Measurements from ENCODE around the gene CACNA1S.

The CACNA1S gene

DNA sequence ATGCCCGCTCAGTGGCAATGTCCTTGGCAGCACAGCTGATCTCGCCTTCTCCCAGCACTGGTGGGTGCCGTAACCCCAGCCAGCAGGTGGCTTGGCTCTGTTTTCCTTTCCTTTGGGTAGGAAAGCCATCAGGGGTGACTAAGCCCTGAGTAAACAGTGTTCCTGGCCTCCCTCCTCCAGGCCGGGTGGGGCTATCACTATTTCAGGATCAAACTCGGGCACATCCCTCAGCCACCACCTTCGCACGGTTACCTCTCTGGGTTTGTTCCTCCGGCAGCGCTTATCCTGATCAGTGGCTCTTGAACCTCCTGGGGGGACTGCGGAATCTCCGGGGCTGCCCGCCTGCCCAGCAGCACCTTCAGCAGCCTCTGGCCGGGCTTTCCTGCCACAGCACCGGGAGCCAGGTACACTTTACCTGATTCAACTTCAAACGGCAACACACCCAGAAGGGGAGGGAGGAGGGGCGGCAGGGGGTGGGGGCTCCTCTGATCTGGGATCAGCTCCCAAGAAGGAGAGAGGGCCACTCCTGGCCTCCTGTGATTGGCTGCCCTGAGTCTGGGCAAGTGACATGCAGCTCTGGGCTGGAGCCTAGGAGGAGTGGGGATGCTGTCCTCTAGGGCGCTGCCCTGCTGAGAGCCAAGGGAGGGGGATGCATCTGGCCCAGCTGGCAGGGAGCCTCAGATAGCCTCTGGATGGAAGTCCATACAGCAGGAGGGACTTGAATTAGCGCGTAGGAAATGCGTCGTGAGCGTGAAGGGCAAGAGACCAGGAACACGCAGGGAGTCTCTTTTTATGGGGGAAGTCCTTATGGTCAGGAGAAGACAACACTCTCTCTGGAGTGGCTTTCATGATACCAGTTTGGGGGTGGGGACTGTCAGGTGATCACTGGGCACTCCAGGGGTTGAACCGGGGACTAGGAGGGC is 14.9 kb upstream of the CACNA1S start, which contains the start of gene ASCL5:
Gene ASCL5 (minus strand): TSS at position 353 of the 923 bp plus-strand sequence. CDS start 11,812 bp downstream, outside the sequence.
- no peaks in the 10 kb centered on the region for H3K27me3 ChIP-seq (ENCODE audit: insufficient read depth, low read length)
- H3K9me3 ChIP-seq (ENCODE audit: low read length), result no peaks in the 10 kb centered on the region
- no peak within 1 kb of the TSS for H3K9ac ChIP-seq (ENCODE audit: low read length)
- no peaks in the 10 kb centered on the region for H4K20me1 ChIP-seq (ENCODE audit: insufficient read depth, low read length)
- no peaks in the 10 kb centered on the region for H3K36me3 ChIP-seq (ENCODE audit: insufficient read depth, low read length)
- no peak within 1 kb of the TSS for H3K27ac ChIP-seq (ENCODE audit: low read depth, low read length, poor library complexity, severe bottlenecking)
- no peaks in the 10 kb centered on the region for H3K79me2 ChIP-seq (ENCODE audit: insufficient read depth, low read length)
- no peaks in the 10 kb centered on the region for H3F3A ChIP-seq (ENCODE audit: insufficient read depth, low read length)
- H3K4me1 ChIP-seq (ENCODE audit: insufficient read depth, low read length, severe bottlenecking), result no peaks in the 10 kb centered on the region
- no peak within 1 kb of the TSS for H3K4me3 ChIP-seq (ENCODE audit: low read depth, low read length, poor library complexity, severe bottlenecking)
- H3K4me2 ChIP-seq (ENCODE audit: low read length), result no peak within 1 kb of the TSS
- H2AFZ ChIP-seq (ENCODE audit: low read length), result no peak within 1 kb of the TSS
- no peak for TF ChIP-seq EZH2 (IDR thresholded peaks at IDR 0.05; ENCODE audit: borderline replicate concordance, low read length)
- TF ChIP-seq, protein P1, sequence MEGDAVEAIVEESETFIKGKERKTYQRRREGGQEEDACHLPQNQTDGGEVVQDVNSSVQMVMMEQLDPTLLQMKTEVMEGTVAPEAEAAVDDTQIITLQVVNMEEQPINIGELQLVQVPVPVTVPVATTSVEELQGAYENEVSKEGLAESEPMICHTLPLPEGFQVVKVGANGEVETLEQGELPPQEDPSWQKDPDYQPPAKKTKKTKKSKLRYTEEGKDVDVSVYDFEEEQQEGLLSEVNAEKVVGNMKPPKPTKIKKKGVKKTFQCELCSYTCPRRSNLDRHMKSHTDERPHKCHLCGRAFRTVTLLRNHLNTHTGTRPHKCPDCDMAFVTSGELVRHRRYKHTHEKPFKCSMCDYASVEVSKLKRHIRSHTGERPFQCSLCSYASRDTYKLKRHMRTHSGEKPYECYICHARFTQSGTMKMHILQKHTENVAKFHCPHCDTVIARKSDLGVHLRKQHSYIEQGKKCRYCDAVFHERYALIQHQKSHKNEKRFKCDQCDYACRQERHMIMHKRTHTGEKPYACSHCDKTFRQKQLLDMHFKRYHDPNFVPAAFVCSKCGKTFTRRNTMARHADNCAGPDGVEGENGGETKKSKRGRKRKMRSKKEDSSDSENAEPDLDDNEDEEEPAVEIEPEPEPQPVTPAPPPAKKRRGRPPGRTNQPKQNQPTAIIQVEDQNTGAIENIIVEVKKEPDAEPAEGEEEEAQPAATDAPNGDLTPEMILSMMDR (IDR thresholded peaks at IDR 0.05; ENCODE audit: low read length), result no peak
- no peaks in the 10 kb centered on the region for H3K9me2 ChIP-seq (ENCODE audit: low read depth, low read length)

DNA sequence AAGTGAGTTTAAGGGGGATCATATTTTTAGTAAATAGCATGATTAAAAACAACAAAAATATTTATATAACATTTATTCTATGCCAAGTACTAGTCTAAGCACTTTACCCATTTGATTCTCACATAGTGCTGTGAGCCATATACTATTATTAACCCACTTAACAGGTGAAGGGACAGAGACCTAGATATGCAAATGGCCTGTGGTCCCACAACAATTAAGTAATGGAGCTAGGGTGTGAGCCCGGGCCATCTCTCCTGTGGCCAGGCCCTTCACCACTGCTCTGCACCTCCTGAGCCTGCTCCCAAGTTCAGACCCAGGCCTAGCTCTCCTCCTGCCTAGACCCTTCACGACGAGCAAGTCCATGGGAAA is 14.2 kb upstream of the CACNA1S start:
- no peaks in the 10 kb centered on the region for H3K4me1 ChIP-seq (ENCODE audit: insufficient read depth, low read length, severe bottlenecking)
- H3K27ac ChIP-seq (ENCODE audit: low read depth, low read length, poor library complexity, severe bottlenecking), result no peak overlapping the region
- H3K4me2 ChIP-seq (ENCODE audit: low read length), result no peak overlapping the region
- H4K20me1 ChIP-seq (ENCODE audit: insufficient read depth, low read length), result no peaks in the 10 kb centered on the region
- H3K79me2 ChIP-seq (ENCODE audit: insufficient read depth, low read length), result no peaks in the 10 kb centered on the region
- no peaks in the 10 kb centered on the region for H3K9me2 ChIP-seq (ENCODE audit: low read depth, low read length)
- no peak overlapping the region for H3K9ac ChIP-seq (ENCODE audit: low read length)
- no peaks in the 10 kb centered on the region for H3K9me3 ChIP-seq (ENCODE audit: low read length)
- H2AFZ ChIP-seq (ENCODE audit: low read length), result no peak overlapping the region
- no peaks in the 10 kb centered on the region for H3K36me3 ChIP-seq (ENCODE audit: insufficient read depth, low read length)
- TF ChIP-seq EZH2 (IDR thresholded peaks at IDR 0.05; ENCODE audit: borderline replicate concordance, low read length), result no peak
- TF ChIP-seq, protein P1 (IDR thresholded peaks at IDR 0.05; ENCODE audit: low read length), result no peak
- H3K27me3 ChIP-seq (ENCODE audit: insufficient read depth, low read length), result no peaks in the 10 kb centered on the region
- no peak overlapping the region for H3K4me3 ChIP-seq (ENCODE audit: low read depth, low read length, poor library complexity, severe bottlenecking)
- H3F3A ChIP-seq (ENCODE audit: insufficient read depth, low read length), result no peaks in the 10 kb centered on the region

DNA sequence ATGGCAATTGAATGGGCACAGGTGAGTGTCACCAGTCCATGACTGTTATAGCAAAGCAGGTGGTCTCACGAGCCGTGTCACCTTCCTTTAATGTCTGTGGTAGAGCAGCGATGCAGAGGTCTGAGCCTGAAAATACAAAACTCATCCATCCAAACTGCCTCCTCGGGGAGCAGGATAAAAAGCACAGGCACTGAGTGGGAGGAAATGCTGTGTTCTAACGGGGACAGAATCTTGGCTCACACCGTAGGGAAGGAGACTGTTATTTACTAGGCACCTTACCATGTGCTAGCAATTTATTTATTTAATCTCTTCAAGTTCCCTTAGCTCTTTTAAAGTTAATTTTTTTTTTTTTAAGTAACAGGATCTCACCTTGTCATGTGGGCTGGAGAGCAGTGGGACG is 13.6 kb upstream of the CACNA1S start:
- Histone ChIP-seq H3K79me2 (ENCODE audit: insufficient read depth, low read length) (no peaks in the 10 kb centered on the region), H3K9ac (ENCODE audit: low read length) (no peak overlapping the region), H3K27ac (ENCODE audit: low read depth, low read length, poor library complexity, severe bottlenecking) (no peak overlapping the region), H4K20me1 (ENCODE audit: insufficient read depth, low read length) (no peaks in the 10 kb centered on the region), H3K27me3 (ENCODE audit: insufficient read depth, low read length) (no peaks in the 10 kb centered on the region), H3K9me2 (ENCODE audit: low read depth, low read length) (no peaks in the 10 kb centered on the region), H3K4me1 (ENCODE audit: insufficient read depth, low read length, severe bottlenecking) (no peaks in the 10 kb centered on the region), H3K36me3 (ENCODE audit: insufficient read depth, low read length) (no peaks in the 10 kb centered on the region), H2AFZ (ENCODE audit: low read length) (no peak overlapping the region), H3K9me3 (ENCODE audit: low read length) (no peaks in the 10 kb centered on the region), H3K4me3 (ENCODE audit: low read depth, low read length, poor library complexity, severe bottlenecking) (no peak overlapping the region), H3K4me2 (ENCODE audit: low read length) (no peak overlapping the region), H3F3A (ENCODE audit: insufficient read depth, low read length) (no peaks in the 10 kb centered on the region)
- TF ChIP-seq, protein P1 (IDR thresholded peaks at IDR 0.05; ENCODE audit: low read length), result no peak
- TF ChIP-seq EZH2 (IDR thresholded peaks at IDR 0.05; ENCODE audit: borderline replicate concordance, low read length), result no peak
